GM19035 (cell line): Measurements from ENCODE around the gene RNF220.

Experiments used
- ATAC-seq: cut with Tn5 transposase; IDR thresholded peaks from one replicate; pipeline ENCODE4 v1.9.1; 2021; ENCODE audit not compliant: unreplicated experiment

RNF220 gene

DNA sequence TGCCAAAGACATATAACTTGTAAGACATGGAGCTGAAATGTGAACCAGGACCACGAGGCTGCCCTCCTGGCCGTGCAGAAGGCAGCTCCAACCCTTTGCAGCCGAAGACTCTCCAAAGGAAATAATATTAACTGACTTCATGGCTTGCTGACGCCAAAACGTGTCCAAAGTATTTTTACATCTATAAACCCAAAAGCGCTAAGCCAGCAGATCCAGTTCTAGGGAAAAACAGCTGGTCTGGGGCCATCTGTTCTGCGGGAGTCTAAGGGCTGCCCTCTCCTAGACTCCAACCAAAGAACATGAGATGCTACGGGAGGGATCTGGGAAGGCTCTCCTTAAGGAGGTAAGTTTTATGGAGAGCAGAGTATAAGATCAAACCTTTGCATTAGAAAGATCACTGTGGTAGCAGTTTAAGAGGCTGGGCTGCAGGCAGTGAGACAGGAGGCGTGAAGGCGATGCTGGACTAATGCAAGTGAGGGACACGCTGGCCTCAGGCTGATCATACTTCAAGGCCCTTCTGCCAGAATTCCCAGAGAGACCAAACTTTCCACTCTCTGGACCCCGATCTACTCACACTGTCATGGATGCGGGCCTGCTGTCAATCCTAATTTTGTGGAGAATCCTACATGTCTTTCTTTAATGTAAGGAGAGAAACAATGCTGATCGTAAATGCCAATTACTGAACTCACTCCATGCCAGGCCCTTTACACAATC is 268.1 kb downstream of the RNF220 start:
- no peak for ATAC-seq

DNA sequence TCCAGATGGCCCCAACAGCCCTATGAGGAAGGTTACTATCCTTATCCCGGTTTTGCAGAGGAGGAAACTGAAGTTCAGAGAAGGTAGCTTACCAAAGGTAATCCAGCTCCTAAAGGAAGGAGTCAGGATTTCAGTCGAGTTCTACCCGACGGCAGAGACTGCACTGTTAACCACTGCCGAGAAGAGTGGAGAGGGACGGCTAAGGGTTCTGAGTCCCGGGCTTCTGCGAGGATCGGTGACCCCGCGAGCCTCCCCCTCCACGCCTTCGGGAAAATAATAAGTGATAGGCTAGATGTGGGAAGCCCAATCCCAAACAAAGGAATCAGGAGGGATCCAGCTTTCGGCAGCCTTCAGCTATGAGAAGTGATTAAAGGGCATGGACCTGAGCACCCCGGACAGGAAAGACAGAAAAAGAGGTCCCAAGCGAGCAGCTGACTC is 268.6 kb downstream of the RNF220 start:
- peak; percentile 7 for ATAC-seq

GRCh38 chr1:44674113-44675000 is 269.3 kb downstream of the RNF220 start, which contains the start of the genes ARMH1 and TMEM53:
ARMH1 (plus strand) TSS chr1:44674714; CDS start chr1:44689698, 14,984 bp downstream.
TMEM53 (minus strand) TSS chr1:44674481; CDS start chr1:44674391, 90 bp downstream.
- peak; percentile 93 for ATAC-seq

- ATAC-seq = no peak
These were observed 270.1 kb downstream of the RNF220 start for GRCh38 chr1:44675186-44675585.

DNA sequence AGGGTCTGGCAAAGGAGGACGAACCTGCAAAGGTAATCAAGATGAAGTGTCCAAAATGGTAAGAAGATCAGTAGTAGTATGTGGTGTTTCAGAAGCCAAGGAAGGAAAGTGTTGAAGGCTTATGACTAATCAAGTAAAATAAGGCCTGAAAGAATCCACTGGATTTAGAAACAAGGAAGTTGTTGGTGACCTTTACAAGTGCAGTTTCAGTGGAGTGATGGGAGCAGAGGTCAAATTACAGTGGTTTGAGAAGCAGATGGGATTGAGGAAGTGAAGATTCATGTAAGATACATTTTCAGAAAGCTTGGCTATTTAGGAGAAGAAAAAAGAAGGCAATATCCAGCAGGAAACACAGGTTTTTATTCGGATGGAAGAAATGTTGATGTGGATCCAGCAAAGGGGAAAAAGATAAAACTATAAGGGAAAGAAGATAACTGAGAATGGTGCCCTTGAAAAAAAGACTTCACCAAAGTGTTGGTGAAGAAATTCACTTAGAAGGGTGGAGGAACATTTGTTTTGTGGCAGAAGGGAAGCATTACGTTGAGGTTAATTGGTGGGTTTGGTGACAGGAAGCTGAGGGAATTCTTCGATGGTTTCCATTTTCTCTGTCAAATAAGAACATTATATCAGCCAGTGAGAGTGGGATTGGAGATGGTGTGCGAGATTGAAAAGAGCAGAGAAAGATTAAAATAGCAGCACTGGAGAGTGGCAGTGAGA is 271.6 kb downstream of the RNF220 start:
- no peak for ATAC-seq

DNA sequence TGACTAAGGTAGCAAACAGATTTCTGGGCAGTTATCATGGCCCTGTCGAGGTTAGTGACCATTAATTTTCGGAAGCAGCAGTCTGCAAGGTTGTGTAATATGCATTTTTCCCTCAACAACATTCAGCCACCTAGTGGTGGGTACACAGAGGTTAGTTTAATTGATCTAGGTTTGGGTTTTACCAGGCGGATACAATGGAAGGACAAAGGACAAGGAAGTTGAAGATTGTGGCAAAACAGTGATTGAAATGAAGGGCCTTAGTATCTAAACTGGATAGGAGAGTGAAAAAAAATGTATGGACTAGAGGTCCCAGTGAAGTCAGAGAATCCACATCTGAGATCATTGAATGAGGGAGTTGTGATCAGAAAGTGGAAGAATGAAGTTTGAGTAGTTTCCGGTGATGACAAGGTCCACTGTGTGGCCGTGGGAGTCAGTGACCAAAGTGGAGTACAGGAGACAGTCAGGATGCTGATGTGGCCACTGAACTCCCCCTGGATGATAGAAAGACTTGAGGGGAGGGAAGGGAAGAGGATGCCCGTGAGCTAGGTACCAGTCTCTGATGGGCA is 272.2 kb downstream of the RNF220 start:
- ATAC-seq = no peak

GRCh38 chr1:44678120-44678519 is 273.1 kb downstream of the RNF220 start:
- no peak for ATAC-seq

GRCh38 chr1:44678626-44679025 is 273.6 kb downstream of the RNF220 start:
- no peak for ATAC-seq

GRCh38 chr1:44679468-44679867 is 274.4 kb downstream of the RNF220 start:
- ATAC-seq = no peak

DNA sequence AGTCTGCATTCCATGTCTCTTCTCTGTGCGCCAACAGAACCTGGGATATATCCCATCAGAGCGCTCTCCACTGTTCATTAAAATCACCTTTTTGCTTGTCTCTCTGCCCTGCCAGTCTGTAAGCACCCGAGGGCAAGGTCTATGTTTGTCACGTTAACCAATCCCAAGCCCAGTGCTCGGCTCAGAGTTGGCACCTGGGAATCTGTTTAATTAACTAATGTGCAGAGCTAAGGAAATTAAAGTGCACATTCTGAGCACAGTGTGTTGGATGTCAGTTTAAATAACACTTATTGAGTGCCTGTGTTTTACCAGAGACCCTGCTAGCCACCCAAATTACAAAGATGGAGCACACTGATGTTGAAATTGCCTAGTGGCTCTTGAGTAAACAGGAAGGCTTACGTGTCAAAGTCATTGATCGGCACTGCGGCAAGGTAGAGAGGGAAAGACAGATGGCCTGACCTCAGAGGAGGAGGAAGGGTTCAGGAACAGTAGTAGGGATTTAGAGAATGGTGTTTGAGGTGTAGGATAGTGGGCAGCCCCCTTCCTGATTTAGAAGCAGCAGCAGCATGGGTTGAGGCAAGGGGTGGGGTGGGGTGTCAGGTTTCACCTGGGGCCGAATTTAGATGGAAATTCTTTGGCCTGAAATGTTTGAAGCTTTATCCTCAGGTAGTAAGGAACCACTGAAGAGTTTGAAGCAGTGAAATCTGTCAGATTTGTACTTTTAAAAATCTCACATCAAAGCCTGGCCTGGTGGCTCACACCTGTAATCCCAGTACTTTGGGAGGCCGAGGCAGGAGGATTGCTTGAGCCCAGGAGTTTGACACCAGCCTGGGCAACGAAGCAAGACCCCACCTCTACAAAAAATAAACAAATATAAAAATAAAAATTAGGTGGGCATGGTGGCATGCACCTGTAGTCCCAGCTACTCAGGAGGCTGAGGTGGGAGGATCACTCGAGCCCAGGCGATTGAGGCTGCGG is 277.1 kb downstream of the RNF220 start:
- ATAC-seq = no peak

- no peak for ATAC-seq
These were observed 277.8 kb downstream of the RNF220 start for GRCh38 chr1:44682883-44683265.

GRCh38 chr1:44684525-44684924 is 279.5 kb downstream of the RNF220 start:
- ATAC-seq = no peak

DNA sequence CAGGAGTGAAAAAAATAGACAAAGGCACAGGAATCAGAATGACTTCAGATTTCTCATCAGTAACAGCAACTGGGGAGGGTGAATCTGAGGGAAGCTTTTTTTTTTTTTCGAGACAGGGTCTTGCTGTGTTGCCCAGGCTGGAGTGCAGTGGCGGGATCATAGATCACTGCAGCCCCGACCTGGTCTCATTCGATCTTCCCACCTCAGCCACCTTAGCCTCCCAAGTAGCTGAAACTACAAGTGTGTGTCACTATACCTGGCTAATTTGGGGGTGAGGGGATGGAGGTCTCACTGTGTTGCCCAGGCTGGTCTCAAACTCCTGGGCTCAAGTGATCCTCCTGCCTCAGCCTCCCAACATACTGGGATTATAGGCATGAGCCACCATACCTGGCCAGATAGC is 280.2 kb downstream of the RNF220 start:
- no peak for ATAC-seq

DNA sequence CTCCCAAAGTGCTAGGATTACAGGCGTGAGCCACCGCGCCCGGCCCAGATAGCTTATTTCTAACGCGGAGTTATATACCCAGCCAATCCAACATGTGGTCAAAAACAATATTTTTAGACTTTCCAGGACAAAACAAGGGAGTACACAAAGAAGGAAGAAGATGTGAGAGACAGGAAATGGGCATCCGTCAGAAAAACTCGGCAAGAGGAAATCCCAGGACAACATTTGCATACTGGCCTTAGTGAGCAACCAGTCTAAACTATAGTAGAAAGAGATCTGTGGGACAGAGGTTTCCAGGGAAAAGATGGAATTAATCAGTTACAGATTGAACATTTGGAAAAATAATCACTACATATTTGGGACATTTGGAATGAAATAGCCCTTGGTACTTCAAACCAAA is 280.8 kb downstream of the RNF220 start:
- ATAC-seq = no peak

DNA sequence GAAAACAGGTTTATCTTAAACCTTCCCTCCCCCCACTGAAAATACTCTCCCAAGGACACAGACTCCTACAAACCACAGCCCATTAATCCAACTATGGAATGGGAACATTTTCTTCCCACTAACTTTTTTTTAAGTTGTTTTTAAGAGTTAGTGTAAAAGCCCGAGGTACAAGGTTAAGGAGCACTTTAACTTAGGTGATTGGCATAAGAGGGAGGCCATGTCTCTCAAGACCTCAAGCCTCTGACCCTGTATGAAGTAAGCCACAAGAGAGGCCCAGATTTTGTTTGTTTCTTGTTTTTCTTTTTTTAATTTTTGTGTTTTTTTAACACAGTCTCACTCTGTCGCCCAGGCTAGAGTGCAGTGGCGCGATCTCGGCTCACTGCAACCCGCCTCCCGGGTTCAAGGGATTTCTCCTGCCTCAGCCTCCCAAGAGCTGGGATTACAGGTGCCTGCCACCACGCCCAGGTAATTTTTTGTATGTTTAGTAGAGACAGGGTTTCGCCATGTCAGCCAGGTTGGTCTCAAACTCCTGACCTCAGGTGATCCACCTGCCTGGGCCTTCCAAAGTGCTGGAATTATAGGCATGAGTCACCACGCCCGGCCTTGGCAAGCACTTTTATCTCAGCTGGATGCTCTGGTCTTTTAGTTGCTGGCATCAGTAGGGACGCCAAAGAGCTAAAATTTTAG is 283.8 kb downstream of the RNF220 start:
- ATAC-seq = no peak

- ATAC-seq = no peak
These were observed 284.4 kb downstream of the RNF220 start for GRCh38 chr1:44689447-44689765.

- no peak for ATAC-seq
These were observed 288.1 kb downstream of the RNF220 start for GRCh38 chr1:44693159-44693558.

DNA sequence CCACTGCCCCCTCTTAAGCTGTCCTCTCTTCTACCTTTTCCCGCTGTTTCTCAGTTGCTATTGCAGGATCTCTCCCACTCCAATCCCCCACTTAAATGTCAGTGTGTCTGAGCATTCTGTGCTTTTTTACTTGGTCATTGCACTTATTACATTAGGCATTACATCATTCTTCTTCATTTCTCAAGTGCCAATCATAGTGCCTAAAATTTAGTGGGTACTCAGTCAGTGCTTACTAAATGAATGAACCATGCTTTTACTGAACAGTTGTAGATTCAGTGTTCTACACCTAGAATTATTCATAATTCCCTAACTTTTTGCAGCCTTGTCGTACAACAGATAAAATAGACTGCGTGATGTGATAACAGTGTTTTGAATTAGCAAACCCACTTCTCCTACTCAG is 288.8 kb downstream of the RNF220 start:
- no peak for ATAC-seq

- peak; percentile 68 for ATAC-seq
These were observed 289.9 kb downstream of the RNF220 start for GRCh38 chr1:44694863-44695478.
